ENCODE measurements around the gene CCDC12. TPM values are rescaled to one million over a fixed set of nuclear protein-coding genes. Genes with fewer than 3 reads are reported as not detected.

CCDC12 gene
- total and polyA plus RNA-seq, 9 of the 15 experiments (the other 6 are each of a cell fraction or from before 2014, with no cell fraction given) = 8.9 to 201 (median 86.9) TPM

DNA sequence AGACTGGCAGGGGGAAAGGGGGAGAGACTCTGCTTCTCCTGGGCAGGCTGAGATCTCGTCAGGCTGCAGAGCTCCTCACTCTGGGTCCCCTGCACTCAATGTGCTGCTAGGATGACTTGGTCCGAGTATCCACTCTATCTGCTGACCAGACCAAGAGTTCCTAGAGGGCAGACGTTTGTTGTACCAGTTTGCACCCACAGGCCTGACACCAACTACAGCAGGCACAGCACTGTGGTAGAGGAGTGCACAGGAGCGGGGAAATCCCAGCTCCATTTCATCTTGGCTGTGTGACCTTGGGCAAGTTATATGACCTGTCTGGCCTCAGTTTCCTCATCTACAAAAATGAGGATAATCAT lies 29.0 kb downstream of the CCDC12 start (continued):
- TF ChIP-seq JUN (IDR thresholded peaks at IDR 0.05; ENCODE audit: borderline replicate concordance, low read depth, low read length) (no peak), JUN (CRISPR knock-in tag; IDR thresholded peaks at IDR 0.05; ENCODE audit: borderline replicate concordance) (0 out of 2 replicates have a peak, but pooled peaks have one; percentile 7), ZSCAN32 (CRISPR knock-in tag; IDR thresholded peaks at IDR 0.05) (0 out of 2 replicates have a peak, but pooled peaks have one; percentile 0), ZNF766 (CRISPR knock-in tag; conservative IDR thresholded peaks at IDR 0.05) (no peak), MYBL2 (IDR thresholded peaks at IDR 0.05; ENCODE audit: low read depth) (no peak), MYBL2 (CRISPR knock-in tag; IDR thresholded peaks at IDR 0.05; ENCODE audit: borderline replicate concordance) (no peak)
- TF ChIP-seq, protein P1, sequence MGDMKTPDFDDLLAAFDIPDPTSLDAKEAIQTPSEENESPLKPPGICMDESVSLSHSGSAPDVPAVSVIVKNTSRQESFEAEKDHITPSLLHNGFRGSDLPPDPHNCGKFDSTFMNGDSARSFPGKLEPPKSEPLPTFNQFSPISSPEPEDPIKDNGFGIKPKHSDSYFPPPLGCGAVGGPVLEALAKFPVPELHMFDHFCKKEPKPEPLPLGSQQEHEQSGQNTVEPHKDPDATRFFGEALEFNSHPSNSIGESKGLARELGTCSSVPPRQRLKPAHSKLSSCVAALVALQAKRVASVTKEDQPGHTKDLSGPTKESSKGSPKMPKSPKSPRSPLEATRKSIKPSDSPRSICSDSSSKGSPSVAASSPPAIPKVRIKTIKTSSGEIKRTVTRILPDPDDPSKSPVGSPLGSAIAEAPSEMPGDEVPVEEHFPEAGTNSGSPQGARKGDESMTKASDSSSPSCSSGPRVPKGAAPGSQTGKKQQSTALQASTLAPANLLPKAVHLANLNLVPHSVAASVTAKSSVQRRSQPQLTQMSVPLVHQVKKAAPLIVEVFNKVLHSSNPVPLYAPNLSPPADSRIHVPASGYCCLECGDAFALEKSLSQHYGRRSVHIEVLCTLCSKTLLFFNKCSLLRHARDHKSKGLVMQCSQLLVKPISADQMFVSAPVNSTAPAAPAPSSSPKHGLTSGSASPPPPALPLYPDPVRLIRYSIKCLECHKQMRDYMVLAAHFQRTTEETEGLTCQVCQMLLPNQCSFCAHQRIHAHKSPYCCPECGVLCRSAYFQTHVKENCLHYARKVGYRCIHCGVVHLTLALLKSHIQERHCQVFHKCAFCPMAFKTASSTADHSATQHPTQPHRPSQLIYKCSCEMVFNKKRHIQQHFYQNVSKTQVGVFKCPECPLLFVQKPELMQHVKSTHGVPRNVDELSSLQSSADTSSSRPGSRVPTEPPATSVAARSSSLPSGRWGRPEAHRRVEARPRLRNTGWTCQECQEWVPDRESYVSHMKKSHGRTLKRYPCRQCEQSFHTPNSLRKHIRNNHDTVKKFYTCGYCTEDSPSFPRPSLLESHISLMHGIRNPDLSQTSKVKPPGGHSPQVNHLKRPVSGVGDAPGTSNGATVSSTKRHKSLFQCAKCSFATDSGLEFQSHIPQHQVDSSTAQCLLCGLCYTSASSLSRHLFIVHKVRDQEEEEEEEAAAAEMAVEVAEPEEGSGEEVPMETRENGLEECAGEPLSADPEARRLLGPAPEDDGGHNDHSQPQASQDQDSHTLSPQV (IDR thresholded peaks at IDR 0.05) = peak; percentile 10; the same call in 1 of the 2 replicates
- TF ChIP-seq, protein P2, sequence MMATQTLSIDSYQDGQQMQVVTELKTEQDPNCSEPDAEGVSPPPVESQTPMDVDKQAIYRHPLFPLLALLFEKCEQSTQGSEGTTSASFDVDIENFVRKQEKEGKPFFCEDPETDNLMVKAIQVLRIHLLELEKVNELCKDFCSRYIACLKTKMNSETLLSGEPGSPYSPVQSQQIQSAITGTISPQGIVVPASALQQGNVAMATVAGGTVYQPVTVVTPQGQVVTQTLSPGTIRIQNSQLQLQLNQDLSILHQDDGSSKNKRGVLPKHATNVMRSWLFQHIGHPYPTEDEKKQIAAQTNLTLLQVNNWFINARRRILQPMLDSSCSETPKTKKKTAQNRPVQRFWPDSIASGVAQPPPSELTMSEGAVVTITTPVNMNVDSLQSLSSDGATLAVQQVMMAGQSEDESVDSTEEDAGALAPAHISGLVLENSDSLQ (IDR thresholded peaks at IDR 0.05) = no peak
- TF ChIP-seq, protein P3, sequence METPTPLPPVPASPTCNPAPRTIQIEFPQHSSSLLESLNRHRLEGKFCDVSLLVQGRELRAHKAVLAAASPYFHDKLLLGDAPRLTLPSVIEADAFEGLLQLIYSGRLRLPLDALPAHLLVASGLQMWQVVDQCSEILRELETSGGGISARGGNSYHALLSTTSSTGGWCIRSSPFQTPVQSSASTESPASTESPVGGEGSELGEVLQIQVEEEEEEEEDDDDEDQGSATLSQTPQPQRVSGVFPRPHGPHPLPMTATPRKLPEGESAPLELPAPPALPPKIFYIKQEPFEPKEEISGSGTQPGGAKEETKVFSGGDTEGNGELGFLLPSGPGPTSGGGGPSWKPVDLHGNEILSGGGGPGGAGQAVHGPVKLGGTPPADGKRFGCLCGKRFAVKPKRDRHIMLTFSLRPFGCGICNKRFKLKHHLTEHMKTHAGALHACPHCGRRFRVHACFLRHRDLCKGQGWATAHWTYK (CRISPR knock-in tag; IDR thresholded peaks at IDR 0.05) = 0 out of 2 replicates have a peak, but pooled peaks have one; percentile 13
